BE2C (cell line): ENCODE measurements around the gene EML6.

Experiments
- DNase-seq: peaks from one replicate; pipeline ENCODE4 v3.0.0-alpha.2; 2020
- H3K27me3 ChIP-seq: fragments of 250-450 bp; sonication (Bioruptor Pico); 2 replicates; pipeline ENCODE4 v1.5.1; 2020; ENCODE audit warnings: mild to moderate bottlenecking
- H3K36me3 ChIP-seq: fragments of 250-450 bp; sonication (Bioruptor Pico); 2 replicates; pipeline ENCODE4 v1.5.1; 2020; ENCODE audit warnings: mild to moderate bottlenecking
- H3K4me1 ChIP-seq: fragments of 250-450 bp; sonication (Bioruptor Pico); 2 replicates; pipeline ENCODE4 v1.5.1; 2020
- H3K4me3 ChIP-seq: 2 replicates; pipeline ENCODE4 v1.5.1; 2011; ENCODE audit warnings: low read depth, low read length
- H3K9me3 ChIP-seq: fragments of 250-450 bp; sonication (Bioruptor Pico); 2 replicates; pipeline ENCODE4 v1.5.1; 2020
- CTCF ChIP-seq: IDR thresholded peaks from 2 replicates; pipeline ENCODE4 v1.5.1; 2012; ENCODE audit warnings: mild to moderate bottlenecking, low read depth, low read length

The EML6 gene

GRCh38 chr2:54903736-54904554, 180.5 kb downstream of the EML6 start:
- peaks cover 3% of the 10 kb centered on the region for H3K4me1 ChIP-seq
- DNase-seq = peak; percentile 50

GRCh38 chr2:54904836-54905235, 181.4 kb downstream of the EML6 start:
- peaks cover 3% of the 10 kb centered on the region for H3K4me1 ChIP-seq
- no peak for TF ChIP-seq CTCF
- H3K27me3 ChIP-seq = no peaks in the 10 kb centered on the region
- no peak for DNase-seq
- H3K4me3 ChIP-seq = no peak overlapping the region
- H3K9me3 ChIP-seq = no peaks in the 10 kb centered on the region
- H3K36me3 ChIP-seq = peaks cover 4% of the 10 kb centered on the region

More at GRCh38 chr2:54903736-54904554, 180.5 kb downstream of the EML6 start:
- Histone ChIP-seq H3K27me3 (no peaks in the 10 kb centered on the region), H3K9me3 (no peaks in the 10 kb centered on the region), H3K4me3 (no peak overlapping the region), H3K36me3 (peaks cover 4% of the 10 kb centered on the region)
- TF ChIP-seq CTCF = no peak

GRCh38 chr2:54906716-54907115, 183.3 kb downstream of the EML6 start:
- H3K9me3 ChIP-seq = no peaks in the 10 kb centered on the region

GRCh38 chr2:54907663-54908062, 184.2 kb downstream of the EML6 start:
- no peak for TF ChIP-seq CTCF
- Histone ChIP-seq H3K9me3 (no peaks in the 10 kb centered on the region), H3K36me3 (peaks cover 10% of the 10 kb centered on the region)

More at GRCh38 chr2:54906716-54907115, 183.3 kb downstream of the EML6 start:
- no peak for TF ChIP-seq CTCF
- Histone ChIP-seq H3K27me3 (no peaks in the 10 kb centered on the region), H3K36me3 (peaks cover 5% of the 10 kb centered on the region), H3K4me1 (peaks cover 3% of the 10 kb centered on the region), H3K4me3 (no peak overlapping the region)
- DNase-seq = no peak

GRCh38 chr2:54908591-54908990, 185.1 kb downstream of the EML6 start:
- Histone ChIP-seq H3K4me1 (peaks cover 3% of the 10 kb centered on the region), H3K9me3 (no peaks in the 10 kb centered on the region), H3K27me3 (no peaks in the 10 kb centered on the region), H3K36me3 (peaks cover 10% of the 10 kb centered on the region), H3K4me3 (no peak overlapping the region)
- DNase-seq = no peak
- no peak for TF ChIP-seq CTCF

More at GRCh38 chr2:54907663-54908062, 184.2 kb downstream of the EML6 start:
- no peak overlapping the region for H3K4me3 ChIP-seq
- DNase-seq = no peak
- no peaks in the 10 kb centered on the region for H3K27me3 ChIP-seq
- H3K4me1 ChIP-seq = peaks cover 3% of the 10 kb centered on the region

- no peak for DNase-seq
- Histone ChIP-seq H3K36me3 (peaks cover 10% of the 10 kb centered on the region), H3K4me1 (peaks cover 3% of the 10 kb centered on the region), H3K27me3 (no peaks in the 10 kb centered on the region), H3K4me3 (no peak overlapping the region), H3K9me3 (no peaks in the 10 kb centered on the region)
- no peak for TF ChIP-seq CTCF
These were observed 185.5 kb downstream of the EML6 start for GRCh38 chr2:54909001-54909400.
